OCI-LY1 (cell line): ENCODE data around the gene C14orf180.

ENCODE experiments used
- H2AFZ ChIP-seq: fragments of 200-600 bp; sonication (generic), shearing (Covaris generic); 2 replicates; pipeline ENCODE4 v1.6.0; 2014; ENCODE audit warnings: antibody characterized with exemption, mild to moderate bottlenecking, low read length
- H3F3A ChIP-seq: fragments of 200-600 bp; sonication (generic), shearing (Covaris generic); 2 replicates; pipeline ENCODE4 v1.6.0; 2014; ENCODE audit warnings: mild to moderate bottlenecking, antibody characterized with exemption, low read length, moderate library complexity; ENCODE audit not compliant: insufficient read depth
- H3K27ac ChIP-seq: fragments of 200-600 bp; sonication (generic); 2 replicates; pipeline ENCODE4 v1.5.1; 2014; ENCODE audit warnings: low read length, mixed run types, mild to moderate bottlenecking, low read depth; ENCODE audit not compliant: poor library complexity, severe bottlenecking
- H3K27me3 ChIP-seq: fragments of 200-600 bp; sonication (generic); 2 replicates; pipeline ENCODE4 v1.6.0; 2014; ENCODE audit warnings: antibody characterized with exemption, mild to moderate bottlenecking, low read length, moderate library complexity; ENCODE audit not compliant: insufficient read depth
- H3K36me3 ChIP-seq: fragments of 200-600 bp; sonication (generic); 2 replicates; pipeline ENCODE4 v1.6.1; 2014; ENCODE audit warnings: mild to moderate bottlenecking, antibody characterized with exemption, low read length, moderate library complexity, mixed read lengths; ENCODE audit not compliant: insufficient read depth
- H3K4me1 ChIP-seq: fragments of 200-600 bp; sonication (generic); 2 replicates; pipeline ENCODE4 v1.5.1; 2014; ENCODE audit warnings: mild to moderate bottlenecking, low read length, moderate library complexity; ENCODE audit not compliant: insufficient read depth, severe bottlenecking
- H3K4me2 ChIP-seq: fragments of 200-600 bp; sonication (generic), shearing (Covaris generic); 2 replicates; pipeline ENCODE4 v1.6.1; 2014; ENCODE audit warnings: low read length
- H3K4me3 ChIP-seq: fragments of 200-600 bp; sonication (generic); 2 replicates; pipeline ENCODE4 v1.5.1; 2014; ENCODE audit warnings: low read length, low read depth, mild to moderate bottlenecking, mixed read lengths; ENCODE audit not compliant: poor library complexity, severe bottlenecking
- H3K79me2 ChIP-seq: fragments of 200-600 bp; shearing (Covaris generic); 2 replicates; pipeline ENCODE4 v1.6.1; 2016; ENCODE audit warnings: mixed run types, low read length, mixed read lengths; ENCODE audit not compliant: insufficient read depth
- H3K9ac ChIP-seq: fragments of 200-600 bp; sonication (generic), shearing (Covaris generic); 2 replicates; pipeline ENCODE4 v1.6.1; 2014; ENCODE audit warnings: mild to moderate bottlenecking, low read length, mixed read lengths
- H3K9me2 ChIP-seq: fragments of 200-600 bp; sonication (generic), shearing (Covaris generic); 2 replicates; pipeline ENCODE4 v1.6.1; 2014; ENCODE audit warnings: low read depth, mild to moderate bottlenecking, low read length, mixed read lengths
- H3K9me3 ChIP-seq: fragments of 200-600 bp; shearing (Covaris generic); 2 replicates; pipeline ENCODE4 v1.6.1; 2014; ENCODE audit warnings: low read length, mixed read lengths
- H4K20me1 ChIP-seq: fragments of 200-600 bp; sonication (generic), shearing (Covaris generic); 2 replicates; pipeline ENCODE4 v1.6.0; 2016; ENCODE audit warnings: mild to moderate bottlenecking, low read length; ENCODE audit not compliant: insufficient read depth
- CTCF ChIP-seq: fragments of 200-600 bp; sonication (generic), shearing (Covaris generic); IDR thresholded peaks from 2 replicates; pipeline ENCODE4 v1.5.1; 2017; ENCODE audit warnings: mild to moderate bottlenecking, antibody characterized with exemption, low read length, moderate library complexity, mixed read lengths
- EZH2 ChIP-seq: fragments of 200-600 bp; sonication (generic), shearing (Covaris generic); IDR thresholded peaks from 2 replicates; pipeline ENCODE4 v1.8.0; 2017; ENCODE audit warnings: borderline replicate concordance, mixed run types, mild to moderate bottlenecking, antibody characterized with exemption, low read length, moderate library complexity, mixed read lengths

Gene C14orf180

DNA sequence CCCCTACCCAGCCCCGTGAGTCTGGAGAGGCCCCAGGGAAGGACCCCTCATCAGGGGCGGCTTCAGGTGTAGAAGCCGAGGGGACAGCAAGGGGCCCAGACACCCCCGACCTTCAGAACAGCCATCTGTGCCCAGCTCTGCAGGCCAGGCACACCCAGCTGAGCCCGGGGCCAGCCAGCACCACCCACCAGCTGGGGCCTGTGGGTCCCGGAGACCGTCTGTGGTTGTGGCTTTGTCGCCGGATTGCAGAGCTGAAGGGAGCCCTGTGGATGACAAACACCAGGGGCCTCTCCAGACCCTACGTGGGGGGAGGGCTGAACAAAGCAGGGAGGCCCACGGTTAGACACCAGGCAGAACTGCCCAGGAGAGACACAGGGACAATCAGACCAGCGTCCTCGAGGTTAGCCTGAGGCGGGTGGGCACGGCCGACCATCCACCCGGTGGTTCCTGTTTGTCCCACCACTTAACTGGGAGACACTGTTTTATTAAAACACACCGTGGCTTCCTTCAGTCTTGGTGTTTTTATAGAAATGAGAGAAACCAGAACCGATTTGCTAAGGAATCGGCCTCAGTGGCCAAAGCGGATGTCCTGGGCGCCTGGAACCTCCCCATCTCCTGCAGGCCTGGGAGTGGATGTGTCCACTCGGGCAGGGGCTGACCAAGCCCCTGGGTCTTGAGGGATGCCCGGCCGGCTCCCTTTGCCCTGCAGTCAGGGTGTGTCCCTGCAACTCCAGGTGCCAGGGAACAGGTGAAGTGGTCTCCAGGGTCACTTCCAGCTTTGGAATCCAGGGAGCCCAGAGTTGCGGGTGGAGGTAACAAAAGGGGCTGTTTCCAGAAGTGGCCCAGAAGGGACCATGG, 10.0 kb downstream of the C14orf180 start:
- Histone ChIP-seq H3K36me3 (no peaks in the 10 kb centered on the region), H3K4me1 (no peaks in the 10 kb centered on the region), H3F3A (no peaks in the 10 kb centered on the region), H3K27ac (no peak overlapping the region), H3K79me2 (no peaks in the 10 kb centered on the region), H3K9me3 (no peaks in the 10 kb centered on the region), H3K27me3 (peaks cover 4% of the 10 kb centered on the region; the same call in 1 of the 2 replicates), H3K9ac (no peak overlapping the region), H3K9me2 (no peaks in the 10 kb centered on the region), H3K4me2 (no peak overlapping the region), H4K20me1 (no peaks in the 10 kb centered on the region), H3K4me3 (no peak overlapping the region), H2AFZ (no peak overlapping the region)
- no peak for TF ChIP-seq EZH2
- TF ChIP-seq CTCF = no peak

- H4K20me1 ChIP-seq = no peaks in the 10 kb centered on the region
- H3K27ac ChIP-seq = no peak overlapping the region
- H3K4me3 ChIP-seq = no peak overlapping the region
- H3K4me2 ChIP-seq = no peak overlapping the region
- no peak for TF ChIP-seq EZH2
- no peak for TF ChIP-seq CTCF
- no peak overlapping the region for H3K9ac ChIP-seq
- no peaks in the 10 kb centered on the region for H3K9me3 ChIP-seq
- no peaks in the 10 kb centered on the region for H3K79me2 ChIP-seq
- no peaks in the 10 kb centered on the region for H3K36me3 ChIP-seq
- H2AFZ ChIP-seq = no peak overlapping the region
- no peaks in the 10 kb centered on the region for H3K9me2 ChIP-seq
- no peaks in the 10 kb centered on the region for H3F3A ChIP-seq
- H3K27me3 ChIP-seq = peaks cover 4% of the 10 kb centered on the region; the same call in 1 of the 2 replicates
- no peaks in the 10 kb centered on the region for H3K4me1 ChIP-seq
Observed at GRCh38 chr14:104590240-104590965, 10.8 kb downstream of the C14orf180 start.

DNA sequence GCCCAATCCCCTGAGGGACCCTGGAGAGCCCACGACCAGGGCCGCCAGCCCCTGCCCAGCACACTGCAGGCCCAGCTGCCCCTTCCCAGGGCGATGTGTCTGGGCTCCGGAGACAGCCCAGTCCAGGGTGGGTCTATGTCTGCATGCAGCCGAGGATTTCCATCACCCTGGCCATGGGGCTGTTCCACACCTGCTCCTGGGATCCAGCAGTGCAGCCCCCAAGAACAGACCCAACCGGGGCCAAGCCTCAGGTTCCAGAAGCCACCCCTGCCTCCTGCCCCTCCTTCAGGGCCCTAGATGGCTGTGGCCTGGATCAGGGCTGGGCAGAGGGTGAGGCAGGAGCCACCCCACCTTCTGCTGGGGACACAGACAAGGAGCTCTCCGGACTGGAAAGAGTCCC, 11.5 kb downstream of the C14orf180 start:
- TF ChIP-seq EZH2 (no peak), CTCF (no peak)
- H2AFZ ChIP-seq = no peak overlapping the region
- no peak overlapping the region for H3K4me2 ChIP-seq
- H3K4me3 ChIP-seq = no peak overlapping the region
- H3K9me3 ChIP-seq = no peaks in the 10 kb centered on the region
- H3K4me1 ChIP-seq = no peaks in the 10 kb centered on the region
- H3K9ac ChIP-seq = no peak overlapping the region
- H4K20me1 ChIP-seq = no peaks in the 10 kb centered on the region
- peaks cover 3% of the 10 kb centered on the region; the same call in 1 of the 2 replicates for H3K27me3 ChIP-seq
- no peaks in the 10 kb centered on the region for H3F3A ChIP-seq
- H3K79me2 ChIP-seq = no peaks in the 10 kb centered on the region
- no peaks in the 10 kb centered on the region for H3K9me2 ChIP-seq
- H3K27ac ChIP-seq = no peak overlapping the region
- no peaks in the 10 kb centered on the region for H3K36me3 ChIP-seq
